22Rv1 (cell line): ENCODE results near the gene XKR8.

Experiments
- H3K27ac ChIP-seq: fragments of 450-650 bp; 2 replicates; pipeline ENCODE4 v1.5.1; 2017
- CTCF ChIP-seq: fragments of 450-650 bp; IDR thresholded peaks from 2 replicates; pipeline ENCODE4 v1.5.1; 2017; ENCODE audit warnings: mild to moderate bottlenecking
- ZFX ChIP-seq: fragments of 450-650 bp; IDR thresholded peaks from 2 replicates; pipeline ENCODE4 v1.6.1; 2017; ENCODE audit warnings: antibody characterized with exemption, borderline replicate concordance

Gene XKR8

GRCh38 chr1:27941671-27942540, 17.9 kb upstream of the XKR8 start:
- TF ChIP-seq CTCF = no peak
- no peak for TF ChIP-seq ZFX
- H3K27ac ChIP-seq = no peak overlapping the region

DNA sequence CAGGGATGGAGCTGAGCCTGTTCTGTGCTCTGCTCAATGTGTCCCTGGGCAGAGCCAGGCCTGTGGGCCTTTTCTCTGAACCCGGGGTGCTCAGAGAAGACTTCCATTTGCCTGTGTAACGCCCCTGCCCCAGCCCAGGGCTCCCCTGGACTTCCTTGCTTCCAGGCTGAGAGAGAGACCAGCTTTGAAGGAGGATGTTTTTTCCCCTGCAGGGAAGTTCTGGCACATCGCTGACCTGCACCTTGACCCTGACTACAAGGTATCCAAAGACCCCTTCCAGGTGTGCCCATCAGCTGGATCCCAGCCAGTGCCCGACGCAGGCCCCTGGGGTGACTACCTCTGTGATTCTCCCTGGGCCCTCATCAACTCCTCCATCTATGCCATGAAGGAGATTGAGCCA, 14.8 kb upstream of the XKR8 start:
- no peak overlapping the region for H3K27ac ChIP-seq
- no peak for TF ChIP-seq CTCF
- TF ChIP-seq ZFX = no peak

GRCh38 chr1:27949027-27949426, 10.7 kb upstream of the XKR8 start:
- TF ChIP-seq CTCF = no peak
- H3K27ac ChIP-seq = no peak overlapping the region

DNA sequence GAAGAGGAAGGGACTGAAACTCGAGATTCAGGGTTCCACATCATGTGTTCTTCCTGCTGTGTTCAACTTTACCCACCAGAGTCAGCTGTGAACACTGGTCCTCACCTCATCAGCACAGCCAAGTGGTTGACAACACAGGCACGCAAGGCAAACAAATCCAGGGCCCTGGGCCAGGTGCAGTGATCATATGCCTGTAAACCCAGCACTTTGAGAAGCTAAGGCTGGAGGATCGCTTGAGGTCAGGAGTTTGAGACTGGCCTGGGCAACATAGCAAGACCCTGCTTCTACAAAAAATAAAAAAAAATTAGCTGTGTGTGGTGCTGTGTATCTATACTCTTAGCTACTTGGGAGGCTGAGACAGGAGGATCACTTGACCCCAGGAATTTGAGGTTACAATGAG, 8.4 kb upstream of the XKR8 start:
- no peak overlapping the region for H3K27ac ChIP-seq
- TF ChIP-seq CTCF (no peak), ZFX (no peak)

DNA sequence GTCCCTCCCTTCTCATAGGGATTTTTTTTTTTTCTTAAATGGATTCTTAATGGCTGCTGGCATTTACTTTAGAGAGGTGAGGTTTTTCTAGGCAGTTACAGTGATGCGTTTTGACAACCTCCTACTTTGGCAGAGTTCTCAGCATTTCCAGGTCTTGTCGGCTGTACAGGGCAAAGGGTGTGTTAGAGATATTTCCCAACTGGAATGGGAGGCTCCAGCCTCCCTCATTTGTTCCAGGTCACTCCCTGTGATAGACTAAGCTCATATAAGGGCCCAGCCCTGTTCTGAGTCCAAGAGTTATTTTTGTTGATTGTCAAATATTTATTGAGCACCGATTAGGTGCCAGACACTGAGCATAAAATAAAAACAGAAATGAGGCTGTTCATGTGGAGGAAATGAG, 7.6 kb upstream of the XKR8 start:
- H3K27ac ChIP-seq = no peak overlapping the region
- TF ChIP-seq ZFX (no peak), CTCF (no peak)

- TF ChIP-seq ZFX (no peak), CTCF (no peak)
- no peak overlapping the region for H3K27ac ChIP-seq
These were observed 5.6 kb upstream of the XKR8 start for GRCh38 chr1:27954186-27954585.

DNA sequence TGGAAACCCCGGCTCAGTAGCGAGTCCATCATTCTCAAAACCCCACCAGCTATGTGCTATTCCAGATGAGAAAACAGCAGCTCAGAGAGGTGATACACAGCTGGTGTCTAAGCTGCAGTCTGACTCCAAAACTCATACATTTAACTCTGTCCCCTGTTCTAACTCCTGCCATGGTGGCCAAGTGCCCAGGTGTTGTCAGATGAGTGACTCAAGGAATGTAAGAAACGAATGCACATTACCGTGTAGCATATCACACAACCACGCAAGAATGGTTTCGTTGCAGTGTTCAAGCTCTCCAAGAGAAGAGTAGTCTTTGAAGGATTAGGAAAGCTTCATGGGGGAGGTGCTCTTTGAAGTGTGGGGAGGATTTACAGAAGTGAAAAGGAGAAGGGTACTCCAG, 4.7 kb upstream of the XKR8 start:
- no peak for TF ChIP-seq CTCF
- no peak for TF ChIP-seq ZFX
- H3K27ac ChIP-seq = no peak overlapping the region
